GM19240 (cell line): Measurements from ENCODE around the gene STARD4.

Experiments used
- DNase-seq: peaks from one replicate; pipeline ENCODE4 v3.0.0; 2011; ENCODE audit warnings: low spot score; ENCODE audit not compliant: insufficient read length

Gene STARD4

DNA sequence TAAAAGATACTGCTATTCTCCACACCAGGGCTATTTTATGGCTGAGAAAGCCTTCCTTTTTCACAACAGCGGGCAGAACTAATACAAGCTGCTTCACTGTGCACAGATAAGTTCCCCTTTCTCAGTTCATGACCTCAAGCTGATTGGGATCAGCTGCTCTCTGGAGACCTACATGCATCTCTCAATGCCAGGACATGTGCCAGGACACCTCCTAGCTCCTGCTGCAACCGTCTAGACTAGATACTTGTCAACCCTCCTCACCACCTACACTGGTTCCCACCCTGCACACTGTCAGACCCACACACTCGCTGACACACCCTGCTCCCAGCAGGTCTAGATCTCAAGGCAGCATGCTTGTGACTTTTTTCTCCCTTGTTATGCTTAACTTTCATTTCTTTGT is 39.8 kb downstream of the STARD4 start:
- no peak for DNase-seq

- no peak for DNase-seq
Observed at GRCh38 chr5:111472096-111472495, 40.2 kb downstream of the STARD4 start.

- DNase-seq, result no peak
Observed at GRCh38 chr5:111469903-111470302, 42.4 kb downstream of the STARD4 start.

GRCh38 chr5:111469293-111469896 is 42.9 kb downstream of the STARD4 start:
- no peak for DNase-seq

DNA sequence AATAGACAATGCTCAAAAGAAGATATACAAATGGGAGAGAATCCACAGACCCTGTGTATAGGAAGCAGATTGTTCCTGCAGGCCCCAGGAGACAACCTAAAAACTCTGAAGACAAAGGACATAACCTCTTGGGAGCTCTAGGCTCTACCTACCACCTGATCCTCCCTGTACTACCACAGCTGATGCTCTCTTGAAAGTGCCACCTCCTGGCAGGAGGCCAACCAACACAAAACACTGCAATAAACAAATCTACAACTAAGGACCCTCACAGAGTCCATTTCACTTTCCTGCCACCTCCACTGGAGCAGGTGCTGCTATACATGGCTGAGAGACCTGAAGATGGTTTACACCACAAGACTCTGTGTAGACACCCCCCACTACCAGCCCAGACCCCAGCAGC is 49.0 kb downstream of the STARD4 start:
- DNase-seq, result no peak

DNA sequence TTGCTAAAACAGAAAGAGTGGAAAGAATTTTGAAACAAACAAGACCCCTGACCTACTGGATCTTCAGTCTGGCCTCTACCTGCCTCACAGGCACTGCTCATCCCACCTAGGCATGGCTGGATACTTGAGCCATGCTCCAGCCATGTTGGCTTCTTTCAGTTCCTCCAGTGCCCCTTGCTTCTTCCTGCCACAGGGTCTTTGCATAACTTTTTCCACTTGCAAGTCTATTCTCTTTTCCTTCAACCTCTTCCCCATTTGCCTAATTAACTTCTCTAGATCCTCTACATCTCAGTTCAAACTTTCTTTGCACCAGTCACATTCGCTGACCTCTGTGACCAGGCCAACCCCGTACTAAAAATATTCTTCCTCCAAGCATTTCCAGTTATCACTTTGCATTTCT is 50.4 kb downstream of the STARD4 start:
- DNase-seq, result no peak

GRCh38 chr5:111461255-111461671 is 51.1 kb downstream of the STARD4 start:
- no peak for DNase-seq

- DNase-seq, result no peak
Observed at GRCh38 chr5:111454776-111455175, 57.6 kb downstream of the STARD4 start.

GRCh38 chr5:111454198-111454622 is 58.1 kb downstream of the STARD4 start:
- DNase-seq, result no peak

- DNase-seq, result no peak
Observed at GRCh38 chr5:111453747-111454146, 58.6 kb downstream of the STARD4 start.

DNA sequence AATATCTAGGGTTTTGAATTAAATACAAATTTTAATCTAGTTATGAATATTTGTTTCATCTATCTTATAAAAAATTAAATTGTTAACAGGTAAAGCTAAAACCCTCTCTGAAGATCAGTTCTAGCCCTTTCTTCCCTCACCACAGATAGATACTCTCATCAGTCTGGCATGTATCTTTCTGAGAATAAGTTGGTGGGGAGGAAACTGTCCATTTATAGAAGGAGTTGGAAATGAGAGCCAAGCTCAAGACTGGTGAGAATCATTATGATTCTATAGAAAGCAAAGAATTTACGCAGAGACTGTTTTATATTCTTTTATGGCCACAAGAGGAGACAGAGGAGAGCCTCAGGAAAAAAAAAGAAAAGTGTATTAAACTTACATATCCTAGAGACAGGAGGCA is 59.0 kb downstream of the STARD4 start:
- no peak for DNase-seq

DNA sequence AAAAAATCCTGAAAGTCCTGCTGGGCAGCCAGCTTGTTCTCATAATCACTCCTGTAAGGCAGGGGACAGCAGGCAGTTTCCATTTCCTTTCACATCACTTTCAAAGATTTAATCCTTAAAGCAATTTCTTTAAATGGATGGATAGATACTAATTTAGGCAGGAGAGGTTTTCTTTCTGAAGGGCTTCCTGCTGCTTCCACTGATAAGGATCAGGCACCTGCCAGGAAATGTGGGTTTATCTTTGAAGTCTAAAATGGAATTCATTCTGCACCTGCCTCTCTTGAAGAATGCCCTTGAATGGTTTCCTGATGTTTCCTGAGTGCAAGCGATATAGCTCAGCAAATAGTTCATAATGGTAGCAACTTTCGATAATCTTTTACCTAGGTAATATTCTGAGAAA is 64.5 kb downstream of the STARD4 start:
- no peak for DNase-seq

- DNase-seq, result no peak
Observed at GRCh38 chr5:111447099-111447498, 65.2 kb downstream of the STARD4 start.
